Mesenchymal stem cell (in vitro differentiated cells and primary cell): ENCODE data around the gene C1orf174.

Source experiments
- DNase-seq: peaks from one replicate; pipeline ENCODE4 v3.0.0-alpha.2; 2013
- H2AFZ ChIP-seq: one replicate; pipeline ENCODE4 v1.6.1; 2013; ENCODE audit warnings: low read depth, mild to moderate bottlenecking, control low read depth, inconsistent platforms, low read length, moderate library complexity
- H2AK5ac ChIP-seq: 2 replicates; pipeline ENCODE4 v1.6.1; 2013; ENCODE audit warnings: low read length, moderate library complexity, mild to moderate bottlenecking, inconsistent platforms; ENCODE audit not compliant: severe bottlenecking
- H2BK120ac ChIP-seq: one replicate; pipeline ENCODE4 v1.6.1; 2013; ENCODE audit warnings: low read depth, mild to moderate bottlenecking, inconsistent platforms, low read length, moderate library complexity
- H2BK12ac ChIP-seq, 2 experiments: one replicate each; pipeline ENCODE4 v1.6.1; 2013; ENCODE audit warnings: inconsistent platforms in 2 of 2, low read length in 2 of 2, mild to moderate bottlenecking in 2 of 2, moderate library complexity in 2 of 2, control low read depth in 1 of 2
- H2BK15ac ChIP-seq: one replicate; pipeline ENCODE4 v1.6.1; 2013; ENCODE audit warnings: mild to moderate bottlenecking, low read depth, inconsistent platforms; ENCODE audit not compliant: poor library complexity, severe bottlenecking
- H2BK5ac ChIP-seq: 2 replicates; pipeline ENCODE4 v1.6.1; 2013; ENCODE audit warnings: low read depth, mild to moderate bottlenecking, low read length, control low read depth, inconsistent platforms; ENCODE audit not compliant: poor library complexity, severe bottlenecking
- H3K14ac ChIP-seq, 2 experiments: one replicate each; pipeline ENCODE4 v1.6.1; 2013; ENCODE audit warnings: inconsistent platforms in 2 of 2, low read length in 2 of 2, control low read depth in 1 of 2, mild to moderate bottlenecking in 1 of 2, moderate library complexity in 1 of 2
- H3K18ac ChIP-seq, 2 experiments: one replicate each; pipeline ENCODE4 v1.6.1; 2013; ENCODE audit warnings: inconsistent platforms in 2 of 2, low read length in 2 of 2, control low read depth in 1 of 2, low read depth in 1 of 2, mild to moderate bottlenecking in 1 of 2
- H3K23ac ChIP-seq, 2 experiments: one replicate each; pipeline ENCODE4 v1.6.1; 2013; ENCODE audit warnings: inconsistent platforms in 2 of 2, low read length in 2 of 2, mild to moderate bottlenecking in 2 of 2, moderate library complexity in 2 of 2, control low read depth in 1 of 2
- H3K27ac ChIP-seq: 2 replicates; pipeline ENCODE4 v1.5.1; 2013; ENCODE audit warnings: mild to moderate bottlenecking, moderate library complexity, low read length, control low read depth, inconsistent platforms; ENCODE audit not compliant: poor library complexity, severe bottlenecking
- H3K27me3 ChIP-seq, 2 experiments: 2 replicates each; pipeline versions ENCODE4 v1.6.1 to v1.7.0; 2013; ENCODE audit warnings: low read length in 2 of 2, mild to moderate bottlenecking in 2 of 2, moderate library complexity in 2 of 2, control low read depth in 1 of 2, inconsistent platforms in 1 of 2; ENCODE audit not compliant: control insufficient read depth in 1 of 2, insufficient read depth in 1 of 2
- H3K36me3 ChIP-seq, 2 experiments: 2 replicates each; pipeline versions ENCODE4 v1.6.1 to v1.7.0; 2013; ENCODE audit warnings: low read length in 2 of 2, control low read depth in 1 of 2, inconsistent platforms in 1 of 2, low read depth in 1 of 2, mild to moderate bottlenecking in 1 of 2; ENCODE audit not compliant: insufficient read depth in 2 of 2, control insufficient read depth in 1 of 2
- H3K4ac ChIP-seq, 2 experiments: one replicate each; pipeline ENCODE4 v1.6.1; 2013; ENCODE audit warnings: inconsistent platforms in 2 of 2, low read length in 2 of 2, mild to moderate bottlenecking in 2 of 2, moderate library complexity in 2 of 2, control low read depth in 1 of 2, low read depth in 1 of 2
- H3K4me1 ChIP-seq: 2 replicates; pipeline ENCODE4 v1.6.1; 2013; ENCODE audit warnings: low read depth, low read length, control low read depth; ENCODE audit not compliant: control insufficient read depth, insufficient read depth
- H3K4me2 ChIP-seq: 2 replicates; pipeline ENCODE4 v1.6.1; 2013; ENCODE audit warnings: low read length, mild to moderate bottlenecking, inconsistent platforms; ENCODE audit not compliant: poor library complexity, severe bottlenecking
- H3K4me3 ChIP-seq, 2 experiments: 2 replicates each; pipeline versions ENCODE4 v1.5.1 to v1.7.0; 2013; ENCODE audit warnings: low read length in 2 of 2, mild to moderate bottlenecking in 2 of 2, control low read depth in 1 of 2, low read depth in 1 of 2; ENCODE audit not compliant: insufficient read depth in 1 of 2
- H3K79me1 ChIP-seq: replicated peaks from 2 replicates; pipeline ENCODE4 v1.6.1; 2013; ENCODE audit warnings: mild to moderate bottlenecking, control low read depth, low read length, inconsistent platforms; ENCODE audit not compliant: poor library complexity, severe bottlenecking
- H3K9ac ChIP-seq: 2 replicates; pipeline ENCODE4 v1.7.0; 2013; ENCODE audit warnings: mild to moderate bottlenecking, low read length, moderate library complexity
- H3K9me3 ChIP-seq: 2 replicates; pipeline ENCODE4 v1.7.0; 2013; ENCODE audit warnings: mild to moderate bottlenecking, low read length; ENCODE audit not compliant: control insufficient read depth
- H4K8ac ChIP-seq: one replicate; pipeline ENCODE4 v1.6.1; 2013; ENCODE audit warnings: inconsistent platforms, mild to moderate bottlenecking, low read length, moderate library complexity
- H4K91ac ChIP-seq: one replicate; pipeline ENCODE4 v1.6.1; 2013; ENCODE audit warnings: mild to moderate bottlenecking, low read length, inconsistent platforms
- WGBS: methylation state at CpG from one replicate; pipeline ENCODE4 v1.1.7; 2013; ENCODE audit warnings: mixed read lengths; 5-methylcytosine and 5-hydroxymethylcytosine counted together

The C1orf174 gene

GRCh38 chr1:3895951-3896325 lies 4.1 kb downstream of the C1orf174 start:
- Histone ChIP-seq H3K9me3 (no peaks in the 10 kb centered on the region), H2AFZ (no peak overlapping the region), H2BK15ac (no peak overlapping the region), H2AK5ac (no peak overlapping the region), H3K27ac (peak overlapping the region; percentile 50), H3K9ac (no peak overlapping the region), H4K8ac (no peak overlapping the region), H3K79me1 (peaks cover 11% of the 10 kb centered on the region), H2BK12ac (no peak overlapping the region), H3K4me3 (no peak overlapping the region), H3K36me3 (peaks cover 20 to 22% of the 10 kb centered on the region in 2 experiments), H3K23ac (no peak overlapping the region), H3K27me3 (no peaks in the 10 kb centered on the region), H3K4me1 (peaks cover 17% of the 10 kb centered on the region), H3K4ac (no peak overlapping the region), H2BK5ac (no peak overlapping the region), H3K14ac (no peak overlapping the region), H4K91ac (peak overlapping the region; percentile 20), H3K4me2 (no peak overlapping the region), H3K18ac (no peak overlapping the region), H2BK120ac (no peak overlapping the region)
- WGBS, result 100% methylated on average over 4 of the region's 4 CpGs
- DNase-seq, result no peak

GRCh38 chr1:3895279-3895950 lies 4.7 kb downstream of the C1orf174 start:
- Histone ChIP-seq H3K14ac (no peak overlapping the region), H2BK12ac (no peak overlapping the region), H2AK5ac (no peak overlapping the region), H3K4ac (no peak overlapping the region), H2AFZ (no peak overlapping the region), H4K91ac (no peak overlapping the region), H3K4me2 (no peak overlapping the region), H3K27me3 (no peaks in the 10 kb centered on the region), H2BK15ac (no peak overlapping the region), H3K4me3 (no peak overlapping the region), H3K27ac (peak overlapping the region; percentile 50), H3K36me3 (peaks cover 25 to 27% of the 10 kb centered on the region in 2 experiments), H3K18ac (no peak overlapping the region), H3K4me1 (peaks cover 19% of the 10 kb centered on the region), H2BK5ac (no peak overlapping the region), H4K8ac (no peak overlapping the region), H3K9me3 (no peaks in the 10 kb centered on the region), H3K23ac (no peak overlapping the region), H3K9ac (no peak overlapping the region), H2BK120ac (no peak overlapping the region), H3K79me1 (peaks cover 16% of the 10 kb centered on the region)
- no peak for DNase-seq
- WGBS, result 95% methylated on average over 13 of the region's 13 CpGs

GRCh38 chr1:3894626-3895278 lies 5.3 kb downstream of the C1orf174 start:
- Histone ChIP-seq H2AK5ac (peak overlapping the region; percentile 79), H3K36me3 (peaks cover 31 to 33% of the 10 kb centered on the region in 2 experiments), H2BK15ac (no peak overlapping the region), H3K18ac (no peak overlapping the region), H3K23ac (peak overlapping the region in 1 of 2 experiments; percentile 42), H3K14ac (no peak overlapping the region), H2BK12ac (no peak overlapping the region), H2AFZ (no peak overlapping the region), H3K4me3 (no peak overlapping the region), H3K4me1 (peaks cover 19% of the 10 kb centered on the region), H3K4me2 (no peak overlapping the region), H3K9me3 (no peaks in the 10 kb centered on the region), H3K27ac (no peak overlapping the region), H2BK5ac (no peak overlapping the region), H4K8ac (no peak overlapping the region), H4K91ac (no peak overlapping the region), H2BK120ac (no peak overlapping the region), H3K27me3 (no peaks in the 10 kb centered on the region), H3K9ac (no peak overlapping the region), H3K4ac (no peak overlapping the region), H3K79me1 (peaks cover 22% of the 10 kb centered on the region)
- no peak for DNase-seq
- WGBS, result 98% methylated on average over 17 of the region's 17 CpGs

- Histone ChIP-seq H2AK5ac (no peak overlapping the region), H3K9me3 (no peaks in the 10 kb centered on the region), H3K4ac (no peak overlapping the region), H3K27me3 (no peaks in the 10 kb centered on the region), H3K79me1 (peaks cover 27% of the 10 kb centered on the region), H2AFZ (no peak overlapping the region), H2BK15ac (no peak overlapping the region), H2BK12ac (no peak overlapping the region), H3K36me3 (peaks cover 39 to 44% of the 10 kb centered on the region in 2 experiments), H3K14ac (no peak overlapping the region), H3K4me1 (peaks cover 17% of the 10 kb centered on the region), H2BK120ac (no peak overlapping the region), H4K8ac (no peak overlapping the region), H3K27ac (no peak overlapping the region), H3K4me3 (no peak overlapping the region), H3K9ac (no peak overlapping the region), H3K23ac (no peak overlapping the region), H2BK5ac (no peak overlapping the region), H4K91ac (no peak overlapping the region), H3K18ac (no peak overlapping the region), H3K4me2 (no peak overlapping the region)
- whole genome bisulfite sequencing, result over 99% methylated on average over 5 of the region's 5 CpGs
- DNase-seq, result no peak
Measured at GRCh38 chr1:3893190-3893589, 6.9 kb downstream of the C1orf174 start.
